ENCODE data around the gene CASD1. TPM values are rescaled to one million over a fixed set of nuclear protein-coding genes. Genes with fewer than 3 reads are reported as not detected.

The CASD1 gene
- total RNA-seq, 1 donor from 2014 or later, result 13.0 TPM

DNA sequence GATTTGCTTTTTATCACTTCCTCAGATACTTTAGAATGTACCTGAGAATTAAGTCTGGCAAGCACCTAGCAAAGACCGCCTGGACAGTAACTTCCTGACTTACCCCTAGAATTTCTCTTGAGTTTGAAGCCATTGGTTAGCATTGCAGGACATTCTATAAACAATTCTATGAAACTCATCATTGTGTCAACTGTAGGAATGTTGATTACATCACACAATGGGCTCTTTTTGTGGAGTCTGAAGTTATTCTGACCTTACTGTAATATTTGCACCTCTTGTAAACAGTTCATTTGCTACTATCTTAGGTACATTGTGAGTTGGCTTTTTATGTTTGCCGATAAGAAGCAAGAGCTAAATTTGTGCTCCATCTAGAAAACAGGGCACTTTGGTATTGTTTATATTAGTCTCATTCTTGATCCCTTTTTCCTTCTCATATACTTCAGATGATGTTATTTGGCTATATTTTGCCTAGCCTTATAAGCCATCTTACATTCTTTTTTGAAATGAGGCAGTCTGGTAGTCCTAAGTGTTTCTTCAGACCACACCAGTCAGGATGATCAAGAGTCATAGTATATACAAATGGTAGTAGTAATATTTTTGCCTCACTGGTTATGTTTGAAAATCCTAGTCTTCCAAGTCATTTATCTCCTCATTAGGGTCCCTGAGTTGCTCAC lies 52.4 kb downstream of the CASD1 start:
- no peaks in the 10 kb centered on the region for H3K4me1 ChIP-seq (ENCODE audit: insufficient read depth, low read length)

DNA sequence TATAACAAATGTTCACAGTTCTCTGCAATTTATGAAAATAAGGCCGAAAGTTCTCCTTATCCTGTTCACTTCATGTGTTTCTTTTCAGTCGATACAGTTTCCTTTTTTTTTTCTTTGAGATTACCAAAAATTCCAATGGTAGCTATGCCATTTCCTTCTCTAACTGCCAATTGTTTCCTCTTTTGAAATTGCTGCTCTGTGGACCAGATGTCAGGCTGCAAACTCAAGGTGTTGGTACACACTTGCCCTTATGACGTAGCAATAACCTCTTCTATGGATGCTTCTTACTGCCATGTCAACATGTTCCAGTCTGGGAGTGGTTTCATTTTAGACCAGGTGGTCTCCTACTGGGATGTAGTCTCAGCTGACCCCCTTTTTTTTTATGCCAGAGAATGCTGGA lies 52.9 kb downstream of the CASD1 start:
- TF ChIP-seq CTCF (IDR thresholded peaks at IDR 0.05; ENCODE audit: insufficient read depth, low read depth, low read length), result no peak
- TF ChIP-seq EZH2 (IDR thresholded peaks at IDR 0.05; ENCODE audit: insufficient read depth, low read length), result no peak
- Mint-ChIP-seq H3K4me3 (ENCODE audit: unreplicated experiment) (no peak overlapping the region), H3K27ac (ENCODE audit: unreplicated experiment) (no peak overlapping the region), H3K4me1 (ENCODE audit: low read depth, unreplicated experiment) (peaks cover 22% of the 10 kb centered on the region), H3K27me3 (ENCODE audit: low read depth, unreplicated experiment) (no peaks in the 10 kb centered on the region), H3K9me3 (ENCODE audit: unreplicated experiment) (no peaks in the 10 kb centered on the region), H3K36me3 (ENCODE audit: low read depth, unreplicated experiment) (peaks cover 1% of the 10 kb centered on the region)
- Histone ChIP-seq H3K36me3 (ENCODE audit: insufficient read depth, low read length) (no peaks in the 10 kb centered on the region), H3K4me2 (ENCODE audit: low read length) (no peak overlapping the region), H3K4me1 (ENCODE audit: insufficient read depth, low read length) (no peaks in the 10 kb centered on the region), H3K9ac (ENCODE audit: low read length) (no peak overlapping the region), H3K9me3 (ENCODE audit: insufficient read depth, low read depth, low read length) (no peaks in the 10 kb centered on the region), H2AFZ (ENCODE audit: low read depth, low read length) (no peak overlapping the region), H3K27me3 (ENCODE audit: insufficient read depth, low read length) (no peaks in the 10 kb centered on the region), H3K4me3 (ENCODE audit: insufficient read depth, low read depth, low read length) (no peak overlapping the region), H4K20me1 (ENCODE audit: insufficient read depth, low read length) (no peaks in the 10 kb centered on the region), H3K79me2 (ENCODE audit: insufficient read depth, low read length) (no peaks in the 10 kb centered on the region), H3K27ac (ENCODE audit: low read depth, low read length) (no peak overlapping the region)
- peak; percentile 55 for FAIRE-seq
- no peak for DNase-seq (ENCODE audit: low read depth)

More for the DNA sequence above, 52.4 kb downstream of the CASD1 start:
- no peaks in the 10 kb centered on the region for H3K27me3 Mint-ChIP-seq (ENCODE audit: low read depth, unreplicated experiment)
- peak overlapping the region; percentile 2 for H3K4me2 ChIP-seq (ENCODE audit: low read length)
- H3K27ac Mint-ChIP-seq (ENCODE audit: unreplicated experiment), result peak overlapping the region; percentile 5
- H2AFZ ChIP-seq (ENCODE audit: low read depth, low read length), result no peak overlapping the region
- peaks cover 18% of the 10 kb centered on the region for H3K4me1 Mint-ChIP-seq (ENCODE audit: low read depth, unreplicated experiment)
- H4K20me1 ChIP-seq (ENCODE audit: insufficient read depth, low read length), result no peaks in the 10 kb centered on the region
- no peak overlapping the region for H3K27ac ChIP-seq (ENCODE audit: low read depth, low read length)
- no peaks in the 10 kb centered on the region for H3K36me3 ChIP-seq (ENCODE audit: insufficient read depth, low read length)
- peak; percentile 58 for FAIRE-seq
- no peak overlapping the region for H3K9ac ChIP-seq (ENCODE audit: low read length)
- H3K27me3 ChIP-seq (ENCODE audit: insufficient read depth, low read length), result no peaks in the 10 kb centered on the region
- no peaks in the 10 kb centered on the region for H3K9me3 Mint-ChIP-seq (ENCODE audit: unreplicated experiment)
- H3K36me3 Mint-ChIP-seq (ENCODE audit: low read depth, unreplicated experiment), result peaks cover 1% of the 10 kb centered on the region
- no peaks in the 10 kb centered on the region for H3K9me3 ChIP-seq (ENCODE audit: insufficient read depth, low read depth, low read length)
- no peak overlapping the region for H3K4me3 Mint-ChIP-seq (ENCODE audit: unreplicated experiment)
- DNase-seq (ENCODE audit: low read depth), result peak; percentile 67
- H3K4me3 ChIP-seq (ENCODE audit: insufficient read depth, low read depth, low read length), result no peak overlapping the region
- no peaks in the 10 kb centered on the region for H3K79me2 ChIP-seq (ENCODE audit: insufficient read depth, low read length)
- TF ChIP-seq CTCF (IDR thresholded peaks at IDR 0.05; ENCODE audit: insufficient read depth, low read depth, low read length), result no peak
- TF ChIP-seq EZH2 (IDR thresholded peaks at IDR 0.05; ENCODE audit: insufficient read depth, low read length), result no peak

DNA sequence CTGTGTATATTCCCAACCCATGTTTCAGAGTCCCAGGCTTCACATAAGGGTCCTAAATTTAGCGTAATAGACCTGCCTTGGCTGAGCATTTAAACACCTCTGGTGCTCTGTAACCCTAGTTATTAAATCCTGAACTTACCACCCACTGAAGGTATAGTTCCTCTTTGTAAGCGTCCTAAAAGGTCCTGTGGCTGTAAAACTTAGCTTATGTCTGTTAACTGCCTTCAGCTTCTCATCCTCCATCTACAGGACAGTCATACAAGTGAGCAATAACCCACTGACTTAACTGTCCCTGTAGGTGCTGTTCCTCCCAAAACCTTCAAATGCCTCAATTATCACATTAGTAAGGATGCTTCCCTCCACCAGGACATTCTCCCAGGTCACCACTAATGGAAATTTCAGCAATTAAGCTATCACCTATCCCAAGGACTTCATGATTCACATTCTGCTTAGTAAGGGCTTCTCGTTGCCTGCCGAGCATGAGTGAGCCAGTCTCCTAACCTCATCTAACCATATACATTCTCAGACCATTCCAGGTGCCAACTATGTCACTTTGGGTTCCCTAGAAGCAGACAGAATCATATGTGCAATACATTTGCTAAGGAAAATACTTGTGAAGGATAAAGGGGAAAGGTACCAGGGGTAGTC lies 55.8 kb downstream of the CASD1 start:
- Mint-ChIP-seq H3K27me3 (ENCODE audit: low read depth, unreplicated experiment) (no peaks in the 10 kb centered on the region), H3K27ac (ENCODE audit: unreplicated experiment) (no peak overlapping the region), H3K4me1 (ENCODE audit: low read depth, unreplicated experiment) (peaks cover 22% of the 10 kb centered on the region), H3K36me3 (ENCODE audit: low read depth, unreplicated experiment) (peaks cover 1% of the 10 kb centered on the region), H3K4me3 (ENCODE audit: unreplicated experiment) (no peak overlapping the region), H3K9me3 (ENCODE audit: unreplicated experiment) (no peaks in the 10 kb centered on the region)
- no peak overlapping the region for H3K4me2 ChIP-seq (ENCODE audit: low read length)
- H3K4me1 ChIP-seq (ENCODE audit: insufficient read depth, low read length), result no peaks in the 10 kb centered on the region
- H3K9me3 ChIP-seq (ENCODE audit: insufficient read depth, low read depth, low read length), result no peaks in the 10 kb centered on the region
- no peaks in the 10 kb centered on the region for H3K36me3 ChIP-seq (ENCODE audit: insufficient read depth, low read length)
- FAIRE-seq, result no peak
- DNase-seq (ENCODE audit: low read depth), result no peak
- no peak overlapping the region for H3K27ac ChIP-seq (ENCODE audit: low read depth, low read length)
- no peaks in the 10 kb centered on the region for H4K20me1 ChIP-seq (ENCODE audit: insufficient read depth, low read length)
- no peaks in the 10 kb centered on the region for H3K27me3 ChIP-seq (ENCODE audit: insufficient read depth, low read length)
- TF ChIP-seq CTCF (IDR thresholded peaks at IDR 0.05; ENCODE audit: insufficient read depth, low read depth, low read length), result no peak
- no peak for TF ChIP-seq EZH2 (IDR thresholded peaks at IDR 0.05; ENCODE audit: insufficient read depth, low read length)
- no peak overlapping the region for H3K4me3 ChIP-seq (ENCODE audit: insufficient read depth, low read depth, low read length)
- H3K79me2 ChIP-seq (ENCODE audit: insufficient read depth, low read length), result no peaks in the 10 kb centered on the region
- no peak overlapping the region for H3K9ac ChIP-seq (ENCODE audit: low read length)
- H2AFZ ChIP-seq (ENCODE audit: low read depth, low read length), result no peak overlapping the region
